HG02623 (cell line): ENCODE data around the gene OPA3.

Source experiments
- ATAC-seq: cut with Tn5 transposase; IDR thresholded peaks from one replicate; pipeline ENCODE4 v1.9.1; 2021; ENCODE audit warnings: moderate library complexity; ENCODE audit not compliant: unreplicated experiment

The OPA3 gene

DNA sequence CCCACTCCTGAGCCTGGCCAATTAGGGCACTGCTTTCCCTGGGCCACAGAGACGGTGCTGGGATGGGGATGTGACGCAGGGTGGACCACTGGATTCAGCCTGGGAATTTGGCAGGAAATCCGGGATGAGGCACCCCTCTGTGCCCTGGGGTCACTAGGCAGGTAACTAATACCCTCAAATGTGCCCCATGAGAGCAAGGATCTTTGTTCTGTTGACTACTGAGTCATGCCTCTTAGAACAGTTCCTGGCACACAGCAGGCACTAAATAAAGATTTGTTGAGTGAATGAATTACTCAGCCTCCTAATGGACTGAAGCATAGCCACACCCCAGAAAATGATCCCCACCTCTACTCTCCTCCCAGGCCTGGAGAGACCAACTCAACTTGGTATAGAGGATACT lies 15.9 kb downstream of the OPA3 start:
- no peak for ATAC-seq

DNA sequence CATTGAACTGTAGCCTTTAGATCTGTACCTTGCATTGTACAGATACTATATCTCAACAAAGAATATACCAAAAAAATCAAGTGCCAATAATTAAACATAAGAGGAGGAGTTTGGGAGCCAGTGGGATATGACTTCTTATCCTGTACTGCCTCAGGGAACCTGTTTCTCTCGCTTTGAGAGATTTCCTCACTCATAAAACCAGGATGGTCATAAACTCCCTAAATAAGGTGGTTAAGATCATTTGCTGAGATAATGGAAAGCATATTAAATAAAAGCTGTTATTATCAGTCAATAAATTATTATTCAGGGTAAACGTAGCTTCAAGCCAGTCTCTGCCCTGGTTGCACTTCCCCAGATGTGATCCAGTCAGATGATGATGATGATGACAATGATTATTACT lies 17.0 kb downstream of the OPA3 start:
- ATAC-seq, result no peak

DNA sequence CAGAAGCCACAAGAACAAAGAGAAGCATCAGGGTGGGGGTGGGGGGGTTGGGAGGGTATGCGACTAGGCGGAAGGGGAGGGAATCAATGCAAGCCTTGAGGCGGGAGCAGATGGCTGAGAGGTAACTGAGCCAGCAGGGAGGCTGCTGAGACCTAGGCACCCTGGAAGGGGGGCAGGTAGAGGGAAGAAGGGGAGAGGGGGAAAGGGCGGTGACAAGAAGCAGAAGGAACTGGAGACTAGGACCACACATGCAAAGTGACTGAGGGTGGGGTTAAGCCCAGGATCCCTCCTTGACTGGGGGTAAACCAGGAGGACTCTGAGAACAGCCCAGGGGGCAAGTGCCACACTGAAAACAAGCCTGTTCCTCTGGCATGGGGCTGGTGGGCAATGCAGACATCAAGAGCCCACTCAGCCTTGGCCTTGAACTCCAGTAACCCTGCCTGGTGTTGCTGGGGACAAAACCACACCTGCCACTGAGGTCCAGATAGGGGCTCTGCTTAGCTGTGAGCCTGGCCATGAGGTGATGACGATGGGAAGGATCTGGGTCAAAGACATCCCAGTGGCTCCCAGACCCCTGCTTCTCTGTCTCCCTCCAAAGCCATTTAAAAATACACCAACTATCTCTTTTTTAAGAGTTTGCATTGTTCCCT lies 20.3 kb downstream of the OPA3 start:
- ATAC-seq, result no peak

- ATAC-seq, result no peak
These were observed 23.9 kb downstream of the OPA3 start for GRCh38 chr19:45560686-45561085.

DNA sequence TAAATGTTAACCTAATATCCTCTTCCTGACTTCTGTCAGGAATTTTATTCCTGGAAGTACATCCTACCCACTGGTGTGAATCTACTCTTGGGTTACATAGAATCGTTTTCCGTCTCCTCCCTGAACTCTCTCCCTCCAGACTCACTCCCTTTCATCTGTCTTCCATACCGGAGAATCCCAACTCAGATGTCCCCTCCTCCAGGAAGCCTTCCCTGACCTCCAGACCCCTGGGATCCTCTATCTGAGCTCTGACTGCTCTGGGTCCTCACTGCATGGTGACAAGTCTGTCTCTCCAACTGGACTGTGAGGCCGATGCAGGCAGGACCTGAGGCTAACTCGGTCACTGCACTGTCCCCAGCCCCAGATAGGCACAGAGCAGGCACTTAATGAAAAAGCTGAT lies 24.6 kb downstream of the OPA3 start:
- no peak for ATAC-seq

DNA sequence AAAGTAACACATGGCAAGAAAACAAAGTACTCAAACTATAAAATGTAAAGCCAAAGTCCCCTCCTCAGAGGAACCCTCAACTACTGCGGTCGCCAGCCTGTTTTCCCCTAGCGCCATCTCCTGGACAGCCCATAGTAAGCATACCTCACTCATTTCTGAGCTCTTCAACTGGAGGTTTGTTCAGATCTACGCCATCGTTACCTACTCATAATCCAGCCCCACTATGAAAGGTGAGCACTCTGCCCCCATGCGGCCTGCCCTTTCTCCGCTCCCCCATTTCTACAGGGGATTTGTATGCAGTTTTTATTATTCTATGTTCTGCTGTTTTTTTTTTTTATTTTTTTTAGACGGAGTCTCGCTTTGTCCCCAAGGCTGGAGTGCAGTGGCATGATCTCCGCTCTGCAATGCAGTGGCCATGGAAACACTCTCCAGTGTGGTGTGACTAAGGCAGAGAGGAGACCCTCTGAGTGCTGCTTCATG lies 26.2 kb downstream of the OPA3 start:
- ATAC-seq, result no peak

- no peak for ATAC-seq
These were observed 27.8 kb downstream of the OPA3 start for GRCh38 chr19:45556835-45557234.

- no peak for ATAC-seq
These were observed 30.1 kb downstream of the OPA3 start for GRCh38 chr19:45554481-45554880.

- ATAC-seq, result no peak
These were observed 31.1 kb downstream of the OPA3 start for GRCh38 chr19:45553464-45553863.

DNA sequence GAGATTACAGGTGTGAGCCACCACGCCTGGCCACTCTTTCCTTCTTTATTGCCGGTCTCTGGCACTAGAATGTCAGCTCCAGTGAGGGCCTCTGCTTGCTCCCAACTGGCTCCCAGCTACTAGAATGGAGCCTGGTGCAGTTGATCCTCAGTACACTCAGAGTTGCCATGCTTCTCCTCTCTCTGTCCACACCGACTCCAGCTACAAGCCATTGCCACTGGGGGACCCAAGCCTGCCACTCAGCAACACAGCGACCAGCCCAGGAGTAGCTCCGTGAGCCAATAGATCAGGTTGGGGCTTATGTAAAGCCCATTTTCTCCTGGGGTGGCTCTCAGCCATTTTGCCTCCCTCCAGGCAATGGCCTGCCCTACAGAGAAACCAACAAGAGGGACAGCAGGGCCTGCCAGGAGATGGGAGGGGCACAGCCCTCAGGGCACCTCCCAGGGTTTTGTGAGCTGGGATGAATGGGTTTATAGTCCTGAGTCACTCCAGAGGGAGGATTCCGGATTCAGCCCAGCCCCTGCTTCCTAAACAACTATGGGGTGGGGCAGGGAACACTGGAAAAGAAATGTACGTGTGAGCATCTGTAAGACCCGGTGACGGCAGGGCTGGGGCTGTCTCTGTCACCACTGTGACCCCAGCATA lies 36.5 kb downstream of the OPA3 start:
- no peak for ATAC-seq

DNA sequence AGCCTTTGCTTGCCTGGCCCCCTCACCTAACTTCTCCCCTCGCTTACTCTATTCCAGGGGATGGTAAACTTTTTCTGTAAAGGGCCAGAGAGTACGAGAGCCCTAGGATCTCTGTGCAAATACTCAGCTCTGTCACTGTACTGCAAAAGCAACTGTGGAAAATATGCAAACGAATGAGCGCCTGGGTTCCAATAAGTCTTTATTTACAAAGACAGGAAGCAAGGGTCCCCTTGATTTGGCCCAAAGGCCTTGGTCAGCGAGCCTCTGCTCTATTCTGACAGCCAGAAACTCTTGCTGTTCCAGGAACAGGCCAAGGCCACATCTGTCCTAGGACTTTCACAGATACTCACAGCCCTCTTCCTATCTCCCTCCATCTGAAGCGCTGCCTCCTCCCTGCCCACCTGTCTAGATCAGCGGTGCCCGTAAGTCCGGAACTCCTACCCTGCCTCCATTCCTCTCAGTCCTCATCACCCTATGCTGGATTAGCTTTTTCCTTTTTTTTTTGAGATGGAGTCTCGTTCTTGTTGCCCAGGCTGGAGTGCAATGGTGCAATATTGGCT lies 37.3 kb downstream of the OPA3 start:
- no peak for ATAC-seq

DNA sequence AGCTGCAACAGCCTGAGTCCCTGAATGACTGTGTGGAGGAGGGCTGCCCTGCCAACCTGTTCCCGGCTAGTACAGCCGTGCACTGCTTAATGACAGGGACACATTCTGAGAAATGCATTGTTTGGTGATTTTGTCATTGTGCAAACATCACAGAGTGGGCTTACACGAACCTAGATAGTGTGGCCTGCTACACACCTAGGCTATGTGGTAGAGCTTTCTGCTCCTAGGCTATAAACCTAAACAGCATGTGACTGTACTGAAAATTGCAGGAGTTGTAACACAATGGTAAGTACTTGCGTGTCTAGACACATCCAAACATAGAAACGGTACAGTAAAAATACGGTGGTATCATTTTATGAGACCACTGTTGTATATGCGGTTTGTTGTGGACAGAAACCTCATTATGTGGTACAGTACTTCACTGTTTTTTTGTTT lies 42.4 kb downstream of the OPA3 start:
- ATAC-seq, result no peak

GRCh38 chr19:45539459-45539858 lies 45.1 kb downstream of the OPA3 start:
- no peak for ATAC-seq

DNA sequence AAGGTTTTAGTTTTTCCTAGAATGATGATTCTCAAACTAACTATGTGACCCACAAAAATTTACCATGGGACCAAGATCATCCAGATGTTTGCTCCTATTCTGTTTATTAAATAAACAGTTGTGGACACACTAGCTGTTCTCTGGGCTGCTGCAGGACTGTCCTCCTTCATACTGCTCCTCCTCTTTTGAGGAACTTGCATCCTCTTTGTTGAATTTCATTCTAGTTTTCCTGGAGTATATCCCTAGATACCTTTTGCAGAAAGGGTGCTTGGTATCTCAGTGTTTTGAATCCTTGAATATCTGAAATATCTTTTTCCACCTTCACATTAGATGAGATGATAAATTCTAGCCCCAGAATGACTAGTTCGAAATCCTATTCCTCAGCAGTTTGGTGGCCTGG lies 53.3 kb downstream of the OPA3 start:
- no peak for ATAC-seq

- no peak for ATAC-seq
These were observed 55.2 kb downstream of the OPA3 start for GRCh38 chr19:45529420-45529785.

- no peak for ATAC-seq
These were observed 55.7 kb downstream of the OPA3 start for GRCh38 chr19:45528744-45529419.

DNA sequence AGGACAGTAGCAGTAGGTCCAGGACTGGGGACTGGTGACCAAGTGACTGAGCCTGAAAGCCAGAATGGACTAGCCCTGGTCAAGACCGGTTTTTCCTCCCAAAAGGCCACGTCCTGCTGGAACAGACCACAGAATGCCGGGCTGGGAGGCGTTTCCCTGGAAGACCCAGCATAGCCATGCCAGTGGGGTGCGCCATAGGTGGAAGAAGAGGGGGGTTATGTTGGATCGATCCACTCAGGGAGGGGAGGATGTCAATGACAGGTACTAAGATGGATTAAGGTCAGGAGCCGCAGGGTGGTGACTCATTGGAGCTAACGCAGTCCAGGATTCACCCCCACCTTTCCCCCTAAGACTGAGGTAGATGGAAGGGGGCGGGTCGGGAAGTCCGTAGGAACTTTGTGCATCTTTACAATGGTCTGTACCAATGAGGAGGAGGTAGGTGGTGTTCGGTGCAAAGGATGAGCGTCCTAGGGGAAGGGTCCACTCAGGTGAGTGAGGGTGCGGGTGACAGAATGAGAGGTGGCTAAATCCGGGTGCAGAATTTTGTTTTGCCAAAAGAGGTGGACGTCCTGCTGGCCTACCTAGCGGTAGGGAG lies 56.4 kb downstream of the OPA3 start:
- ATAC-seq, result no peak

GRCh38 chr19:45527731-45528130 lies 56.9 kb downstream of the OPA3 start:
- no peak for ATAC-seq

- no peak for ATAC-seq
These were observed 57.6 kb downstream of the OPA3 start for GRCh38 chr19:45526971-45527370.

DNA sequence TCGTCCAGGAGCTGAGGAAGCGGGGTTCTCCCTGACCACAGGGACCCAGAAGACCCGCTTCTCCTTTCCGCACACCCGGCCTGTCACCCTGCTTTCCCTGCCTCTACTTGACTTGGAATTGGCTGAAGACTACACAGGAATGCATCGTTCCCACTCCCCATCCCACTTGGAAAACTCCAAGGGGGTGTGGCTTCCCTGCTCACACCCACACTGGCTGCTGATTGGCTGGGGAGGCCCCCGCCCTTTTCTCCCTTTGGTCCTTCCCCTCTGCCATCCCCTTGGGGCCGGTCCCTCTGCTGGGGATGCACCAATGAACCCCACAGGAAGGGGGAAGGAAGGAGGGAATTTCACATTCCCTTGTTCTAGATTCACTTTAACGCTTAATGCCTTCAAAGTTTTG lies 58.5 kb downstream of the OPA3 start:
- no peak for ATAC-seq

DNA sequence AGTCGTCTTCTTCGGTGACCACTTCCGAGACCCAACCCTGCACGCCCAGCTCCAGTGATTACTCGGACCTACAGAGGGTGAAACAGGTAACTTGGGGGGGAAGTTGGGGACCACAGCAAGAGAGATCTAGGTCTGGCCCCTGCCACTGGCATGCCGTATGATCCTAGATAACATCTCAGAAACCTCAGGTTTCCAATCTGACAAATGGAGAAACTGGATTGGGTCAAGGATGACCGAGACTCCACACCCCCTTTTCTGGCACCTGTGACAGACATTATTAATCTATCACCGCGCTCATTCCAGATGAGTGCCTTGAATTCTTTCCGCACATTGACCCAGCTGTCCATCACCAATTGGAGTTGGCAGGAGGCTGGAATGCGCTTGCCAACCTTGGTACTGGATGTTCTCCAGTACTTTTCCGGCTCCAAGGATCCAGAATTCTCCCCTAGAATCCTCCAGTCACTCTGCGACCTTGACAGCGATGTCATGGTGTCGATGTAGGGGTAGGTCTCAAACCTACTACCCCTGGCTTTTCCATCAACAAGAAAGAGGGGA lies 60.0 kb downstream of the OPA3 start:
- no peak for ATAC-seq
